Activated naive CD8-positive, alpha-beta T cell treated with anti-CD3 and anti-CD28 coated beads, Interleukin-2, amount 50 U/mL, for 24 hours (primary cell): ENCODE data around the gene CFAP100.

Source experiments
- ATAC-seq: fragments of 150-1000 bp; cut with Tn5 transposase; one replicate; pipeline ENCODE4 v1.10.0; 2021
- DNase-seq: peaks from one replicate; pipeline ENCODE4 v3.0.0; 2021
- H3K27ac Mint-ChIP-seq: one replicate; pipeline ENCODE4 v1.8.0; 2021; ENCODE audit warnings: mild to moderate bottlenecking, mixed read lengths
- H3K27me3 Mint-ChIP-seq: one replicate; pipeline ENCODE4 v1.8.0; 2021; ENCODE audit warnings: mixed read lengths
- H3K36me3 Mint-ChIP-seq: one replicate; pipeline ENCODE4 v1.8.0; 2021; ENCODE audit warnings: low read depth, mixed read lengths
- H3K4me1 Mint-ChIP-seq: one replicate; pipeline ENCODE4 v1.8.0; 2021; ENCODE audit warnings: mixed read lengths
- H3K4me3 Mint-ChIP-seq: one replicate; pipeline ENCODE4 v1.8.0; 2021; ENCODE audit warnings: mild to moderate bottlenecking, moderate library complexity, mixed read lengths
- H3K9me3 Mint-ChIP-seq: one replicate; pipeline ENCODE4 v1.8.0; 2021; ENCODE audit warnings: mixed read lengths

Gene CFAP100

DNA sequence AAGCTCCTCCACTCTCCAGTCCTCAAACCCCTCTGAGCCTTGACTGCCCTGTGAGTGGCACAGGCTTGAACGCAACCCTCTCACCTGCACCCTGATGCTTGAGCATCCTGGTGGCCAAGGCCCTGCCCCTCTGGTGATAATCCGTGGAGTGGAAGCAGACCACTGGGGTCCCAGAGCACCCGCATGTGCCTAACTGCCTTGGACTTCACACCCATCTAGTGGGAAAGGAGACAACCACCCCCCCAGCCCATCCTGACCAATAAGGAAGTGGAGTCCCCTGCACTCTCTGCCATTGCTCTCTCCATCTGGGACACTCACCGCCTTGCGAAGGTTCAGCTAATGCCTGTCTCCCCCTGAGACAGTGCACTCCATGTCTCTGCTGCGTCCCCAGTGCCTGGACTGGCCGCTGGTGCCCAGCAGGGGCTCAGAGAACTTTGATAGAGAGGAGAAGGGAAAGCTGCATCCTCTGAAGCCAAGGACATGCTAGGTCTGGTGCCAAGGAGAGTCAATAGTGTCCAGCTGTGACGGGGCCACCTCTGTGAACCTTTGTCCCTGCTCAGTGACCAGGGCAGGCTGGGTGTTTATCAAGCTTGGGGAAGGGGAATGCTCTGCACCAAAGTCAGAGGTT is 40.9 kb upstream of the CFAP100 start:
- Mint-ChIP-seq H3K27me3 (peaks cover 25% of the 10 kb centered on the region), H3K27ac (no peak overlapping the region), H3K4me3 (no peak overlapping the region), H3K9me3 (no peaks in the 10 kb centered on the region), H3K36me3 (no peaks in the 10 kb centered on the region), H3K4me1 (peaks cover 11% of the 10 kb centered on the region)
- DNase-seq (no peak), ATAC-seq (no peak)

DNA sequence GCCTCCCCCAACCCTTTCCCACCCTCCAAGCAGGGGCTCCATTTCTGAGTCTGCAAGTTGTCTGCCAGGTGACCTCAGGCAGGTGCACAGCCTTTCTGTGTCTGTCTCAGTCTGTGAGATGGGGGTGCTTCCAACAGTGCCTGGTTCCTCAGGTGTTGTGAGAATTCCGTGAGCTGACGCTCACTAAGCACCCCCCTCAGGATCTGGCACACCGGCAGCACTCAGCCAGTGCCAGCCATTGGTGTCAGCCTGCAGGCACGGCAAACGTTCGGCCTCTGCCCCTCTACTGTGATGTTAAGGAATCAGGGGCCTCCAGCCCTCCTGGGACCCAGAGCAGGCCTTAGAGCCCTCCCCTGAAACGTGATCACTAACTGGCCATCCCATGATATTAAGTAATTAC is 39.9 kb upstream of the CFAP100 start:
- Mint-ChIP-seq H3K36me3 (no peaks in the 10 kb centered on the region), H3K27me3 (peaks cover 33% of the 10 kb centered on the region), H3K9me3 (no peaks in the 10 kb centered on the region), H3K4me3 (no peak overlapping the region), H3K4me1 (peaks cover 11% of the 10 kb centered on the region), H3K27ac (no peak overlapping the region)
- ATAC-seq: no peak
- no peak for DNase-seq

DNA sequence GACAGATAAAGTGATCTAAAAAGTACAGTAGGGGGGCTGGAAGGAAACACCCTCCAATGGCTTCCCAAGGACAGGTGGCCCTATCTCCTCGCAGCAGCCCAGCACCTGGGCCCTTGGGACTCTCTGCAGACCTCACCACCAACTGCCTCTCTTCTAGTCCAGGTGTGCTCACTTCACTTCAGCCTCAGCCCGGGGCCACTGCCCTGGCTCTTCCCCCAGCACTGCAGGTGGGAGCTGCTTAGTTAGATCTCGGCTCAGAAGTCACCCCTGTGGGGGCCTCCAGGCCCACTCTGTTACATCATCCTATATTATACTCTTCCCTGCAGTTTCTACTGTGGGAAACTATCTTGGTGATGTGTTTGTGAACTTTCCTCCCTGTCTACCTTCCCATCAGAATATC is 39.5 kb upstream of the CFAP100 start:
- Mint-ChIP-seq H3K27me3 (peaks cover 38% of the 10 kb centered on the region), H3K4me1 (peaks cover 11% of the 10 kb centered on the region), H3K27ac (no peak overlapping the region), H3K9me3 (no peaks in the 10 kb centered on the region), H3K36me3 (no peaks in the 10 kb centered on the region), H3K4me3 (peak overlapping the region; percentile 36)
- ATAC-seq: no peak
- no peak for DNase-seq

GRCh38 chr3:126355777-126356372 is 38.8 kb upstream of the CFAP100 start:
- Mint-ChIP-seq H3K27me3 (peaks cover 39% of the 10 kb centered on the region), H3K9me3 (no peaks in the 10 kb centered on the region), H3K36me3 (no peaks in the 10 kb centered on the region), H3K27ac (no peak overlapping the region), H3K4me3 (peak overlapping the region; percentile 75), H3K4me1 (peaks cover 11% of the 10 kb centered on the region)
- ATAC-seq: no peak
- no peak for DNase-seq

DNA sequence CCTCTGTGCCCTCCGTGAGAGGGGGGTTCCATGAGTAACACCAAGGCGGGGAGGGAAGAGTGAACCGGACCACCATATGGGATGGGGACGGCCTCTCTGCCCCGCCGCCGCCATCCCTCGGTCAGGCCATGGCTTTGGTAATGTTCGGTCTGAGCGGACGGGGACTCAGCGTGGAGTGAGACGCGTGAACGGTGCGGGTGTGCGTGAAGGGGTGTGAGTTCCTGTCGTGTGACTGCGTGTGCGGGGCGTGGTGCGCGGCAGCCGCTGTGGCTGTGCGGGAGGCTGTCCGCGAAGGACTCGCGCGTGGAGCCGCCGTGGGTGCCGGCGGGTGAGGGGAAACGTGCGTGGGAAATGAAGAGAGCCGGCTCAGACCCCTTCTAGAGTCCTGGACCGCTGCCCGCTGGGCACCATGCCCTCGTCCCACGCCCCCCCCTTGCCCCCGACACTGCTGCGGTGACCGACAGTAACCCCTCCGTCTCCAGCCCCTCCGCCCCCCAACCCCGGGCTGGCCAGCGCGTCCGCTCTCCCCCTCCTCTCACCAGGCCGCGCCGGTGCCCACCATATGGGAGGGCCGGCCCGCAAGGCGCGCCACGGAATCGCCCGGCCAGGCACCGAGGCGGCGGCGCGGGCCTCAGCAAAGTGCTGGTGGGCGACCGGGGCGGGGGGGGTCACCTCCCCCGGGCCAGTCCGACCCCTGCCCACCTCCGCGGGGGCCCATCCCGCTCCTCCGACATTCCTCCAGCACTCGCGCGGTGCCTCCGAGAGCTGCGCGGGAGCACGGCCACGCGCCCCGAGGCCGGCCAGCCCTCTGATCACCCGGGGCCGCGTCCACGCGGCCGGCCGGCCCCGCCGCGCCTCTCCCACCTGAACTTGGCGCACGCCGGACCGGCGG is 38.1 kb upstream of the CFAP100 start:
- Mint-ChIP-seq H3K27me3 (peaks cover 43% of the 10 kb centered on the region), H3K36me3 (no peaks in the 10 kb centered on the region), H3K9me3 (no peaks in the 10 kb centered on the region), H3K4me1 (peaks cover 11% of the 10 kb centered on the region), H3K27ac (no peak overlapping the region), H3K4me3 (peak overlapping the region; percentile 75)
- peak; percentile 7 for DNase-seq
- no peak for ATAC-seq

DNA sequence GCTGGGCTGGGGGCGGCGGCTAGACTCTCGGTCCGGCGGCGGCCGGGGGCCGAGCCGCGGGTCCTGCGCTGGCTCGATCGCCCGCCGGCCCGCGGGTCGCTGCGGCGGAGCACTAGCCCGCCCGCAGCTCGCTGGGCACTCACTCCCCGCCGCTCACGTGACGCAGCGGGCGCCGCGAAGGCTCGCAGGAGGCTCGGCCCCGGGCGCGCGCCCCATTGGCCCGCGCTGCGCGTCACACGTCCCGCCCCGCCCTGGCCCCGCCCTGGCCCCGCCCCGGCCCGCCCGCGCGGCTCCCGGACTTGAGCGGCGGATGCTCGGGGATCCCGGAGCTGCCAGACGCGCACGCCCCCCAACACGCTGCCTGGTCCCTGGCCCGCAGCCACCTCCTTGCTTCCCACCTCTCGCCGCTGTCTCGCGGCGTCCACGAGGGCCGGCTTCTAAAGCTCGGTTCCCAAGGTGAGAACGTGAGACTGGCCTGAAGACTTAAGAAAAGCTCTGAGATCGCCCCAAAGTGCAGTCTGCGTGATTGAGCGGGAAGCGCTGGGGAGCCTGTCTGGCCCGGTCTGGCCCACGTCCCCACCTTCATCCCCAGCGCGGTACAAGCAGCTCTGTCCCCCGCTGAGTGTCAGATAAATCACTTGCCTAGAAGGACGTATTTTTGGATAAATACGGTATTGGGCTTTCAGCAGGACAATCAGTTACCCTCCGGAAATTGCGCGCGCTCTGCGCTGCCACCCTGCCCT is 37.2 kb upstream of the CFAP100 start, which contains the start of gene KLF15:
Gene KLF15 (minus strand): TSS at position 114 of the 743 bp plus-strand sequence. CDS start 4,486 bp downstream, outside the sequence.
- peak; percentile 80 for DNase-seq
- no peak within 1 kb of the TSS for H3K27ac Mint-ChIP-seq

DNA sequence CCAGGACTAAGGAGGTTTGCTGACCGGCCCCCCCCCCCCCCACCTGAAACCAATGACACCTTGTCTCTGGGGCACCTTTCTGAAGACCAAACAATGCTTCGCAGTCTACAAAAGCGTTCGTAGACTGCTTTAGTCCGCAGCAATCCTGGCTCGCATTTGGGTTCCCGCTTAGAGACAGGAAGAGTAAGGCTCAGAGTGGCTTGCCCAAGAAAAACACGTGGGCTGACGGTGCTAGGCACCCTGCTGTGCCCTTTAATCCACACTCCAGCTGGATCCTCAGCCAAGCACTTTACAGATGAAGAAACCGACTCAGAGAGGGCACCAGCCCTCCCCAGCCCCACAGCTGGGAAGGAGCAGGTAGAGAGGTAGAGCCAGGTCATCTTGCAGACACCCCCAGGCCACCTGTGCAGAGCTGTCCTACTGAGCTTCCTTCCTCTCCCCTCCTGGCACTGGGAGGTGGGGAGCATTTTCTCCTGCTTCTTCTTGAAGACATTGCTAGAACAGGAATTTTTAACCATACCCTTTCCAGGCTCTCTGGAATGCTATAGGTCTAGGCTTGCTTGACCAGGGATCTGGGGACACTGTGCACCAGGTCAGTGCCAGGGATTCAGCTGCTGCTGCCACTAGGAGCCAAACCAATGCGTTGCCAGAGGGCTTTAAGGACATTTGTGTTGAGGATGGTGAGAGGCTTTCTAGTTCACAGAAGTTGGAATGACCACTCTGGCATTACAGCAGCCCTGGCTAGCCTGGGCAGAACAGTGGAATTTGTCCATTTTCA is 36.5 kb upstream of the CFAP100 start:
- Mint-ChIP-seq H3K36me3 (no peaks in the 10 kb centered on the region), H3K4me1 (peaks cover 11% of the 10 kb centered on the region), H3K9me3 (no peaks in the 10 kb centered on the region), H3K4me3 (peak overlapping the region; percentile 74), H3K27ac (no peak overlapping the region), H3K27me3 (peaks cover 51% of the 10 kb centered on the region)
- no peak for DNase-seq
- no peak for ATAC-seq

More for the DNA sequence above, 37.2 kb upstream of the CFAP100 start, which contains the start of gene KLF15:
- Mint-ChIP-seq H3K36me3 (no peaks in the 10 kb centered on the region), H3K4me1 (peaks cover 11% of the 10 kb centered on the region), H3K4me3 (peak within 1 kb of the TSS; percentile 75), H3K9me3 (no peaks in the 10 kb centered on the region), H3K27me3 (peaks cover 48% of the 10 kb centered on the region)
- ATAC-seq: peak; percentile 85

GRCh38 chr3:126358816-126359181 is 35.9 kb upstream of the CFAP100 start:
- Mint-ChIP-seq H3K27ac (no peak overlapping the region), H3K27me3 (peaks cover 51% of the 10 kb centered on the region), H3K36me3 (no peaks in the 10 kb centered on the region)

DNA sequence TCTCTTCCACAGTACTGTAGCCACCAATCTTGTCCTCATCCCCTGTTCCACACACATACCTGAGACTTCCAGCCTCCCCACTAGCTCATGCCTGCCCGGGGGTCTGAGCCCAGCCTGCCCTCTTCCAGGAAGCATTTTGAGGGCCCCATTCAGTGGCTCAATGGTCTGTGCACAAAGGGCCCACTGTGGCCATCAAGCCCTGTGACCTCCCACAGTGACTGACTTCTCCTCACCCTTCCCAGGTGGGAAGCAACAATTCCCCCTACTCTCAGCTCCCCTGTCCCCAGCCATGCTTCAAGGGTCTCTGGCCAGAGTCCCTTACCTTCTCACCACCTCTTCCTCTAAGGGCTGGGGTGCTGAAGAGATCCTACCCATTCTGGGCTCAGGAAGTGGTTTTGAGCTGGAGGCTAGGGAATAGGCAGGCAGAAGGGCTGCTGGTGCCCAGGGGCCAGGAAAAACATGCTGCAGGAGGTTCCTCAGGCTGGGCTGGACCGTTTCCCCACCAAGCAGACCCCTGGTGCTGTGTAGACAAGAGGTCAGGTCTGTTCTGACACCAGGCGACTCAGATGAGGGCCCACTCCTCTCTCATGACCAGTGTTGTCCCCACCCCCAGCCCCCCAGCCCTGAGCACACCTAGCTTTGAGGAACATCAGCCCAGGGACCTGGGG is 34.5 kb upstream of the CFAP100 start:
- Mint-ChIP-seq H3K9me3 (no peaks in the 10 kb centered on the region), H3K27ac (no peak overlapping the region), H3K27me3 (peaks cover 50% of the 10 kb centered on the region), H3K4me3 (no peak overlapping the region), H3K4me1 (peaks cover 11% of the 10 kb centered on the region), H3K36me3 (no peaks in the 10 kb centered on the region)
- no peak for DNase-seq
- no peak for ATAC-seq

More at GRCh38 chr3:126358816-126359181, 35.9 kb upstream of the CFAP100 start:
- peaks cover 11% of the 10 kb centered on the region for H3K4me1 Mint-ChIP-seq
- ATAC-seq (no peak), DNase-seq (no peak)
- no peak overlapping the region for H3K4me3 Mint-ChIP-seq
- H3K9me3 Mint-ChIP-seq: no peaks in the 10 kb centered on the region

DNA sequence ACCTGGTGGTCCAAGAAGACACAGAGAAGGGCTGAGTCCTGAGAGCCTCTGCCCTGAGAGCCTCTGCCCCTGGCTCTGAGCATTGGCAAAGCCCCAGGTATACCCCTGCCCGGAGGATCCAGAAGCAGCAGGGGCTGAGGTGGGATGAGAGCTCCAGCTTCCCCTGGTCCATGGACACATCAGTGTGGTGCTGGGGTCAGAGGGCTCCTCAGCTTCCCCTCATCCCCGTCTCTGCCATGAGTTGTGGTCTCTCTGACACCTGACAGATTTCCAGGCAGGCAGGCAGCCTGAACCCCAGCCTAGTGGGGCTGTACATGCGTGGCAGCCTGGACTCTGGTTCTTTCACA is 34.0 kb upstream of the CFAP100 start:
- ATAC-seq (no peak), DNase-seq (no peak)
- no peaks in the 10 kb centered on the region for H3K36me3 Mint-ChIP-seq
- H3K27me3 Mint-ChIP-seq: peaks cover 44% of the 10 kb centered on the region
- H3K9me3 Mint-ChIP-seq: no peaks in the 10 kb centered on the region
- no peak overlapping the region for H3K27ac Mint-ChIP-seq
- H3K4me3 Mint-ChIP-seq: no peak overlapping the region
- peaks cover 9% of the 10 kb centered on the region for H3K4me1 Mint-ChIP-seq

DNA sequence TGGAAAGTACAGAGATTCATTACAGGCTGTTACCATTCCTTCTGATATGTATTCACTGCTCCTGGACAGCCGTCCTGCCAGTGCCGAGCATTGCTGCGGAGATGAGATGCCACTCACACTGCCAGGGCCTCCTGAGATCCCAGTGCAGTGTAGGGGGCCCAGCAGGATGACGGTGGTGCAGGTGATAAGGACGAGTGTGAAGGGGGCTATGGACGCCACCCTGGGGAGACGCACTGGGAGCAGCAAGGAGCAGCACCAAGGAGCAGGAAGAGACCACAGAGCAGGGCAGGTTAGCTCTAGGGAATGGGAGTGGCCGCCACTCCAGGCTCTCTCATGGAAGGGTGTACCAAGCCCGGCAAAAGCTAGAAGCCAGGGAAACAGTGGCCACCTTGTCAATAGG is 33.5 kb upstream of the CFAP100 start:
- peaks cover 42% of the 10 kb centered on the region for H3K27me3 Mint-ChIP-seq
- H3K4me3 Mint-ChIP-seq: no peak overlapping the region
- no peak overlapping the region for H3K27ac Mint-ChIP-seq
- H3K36me3 Mint-ChIP-seq: no peaks in the 10 kb centered on the region
- peaks cover 8% of the 10 kb centered on the region for H3K4me1 Mint-ChIP-seq
- ATAC-seq: no peak
- no peak for DNase-seq
- no peaks in the 10 kb centered on the region for H3K9me3 Mint-ChIP-seq

GRCh38 chr3:126364130-126364695 is 30.5 kb upstream of the CFAP100 start:
- no peaks in the 10 kb centered on the region for H3K9me3 Mint-ChIP-seq
- H3K36me3 Mint-ChIP-seq: no peaks in the 10 kb centered on the region
- H3K27me3 Mint-ChIP-seq: peaks cover 23% of the 10 kb centered on the region
- DNase-seq (no peak), ATAC-seq (no peak)
- no peaks in the 10 kb centered on the region for H3K4me1 Mint-ChIP-seq
- H3K27ac Mint-ChIP-seq: no peak overlapping the region
- H3K4me3 Mint-ChIP-seq: no peak overlapping the region

DNA sequence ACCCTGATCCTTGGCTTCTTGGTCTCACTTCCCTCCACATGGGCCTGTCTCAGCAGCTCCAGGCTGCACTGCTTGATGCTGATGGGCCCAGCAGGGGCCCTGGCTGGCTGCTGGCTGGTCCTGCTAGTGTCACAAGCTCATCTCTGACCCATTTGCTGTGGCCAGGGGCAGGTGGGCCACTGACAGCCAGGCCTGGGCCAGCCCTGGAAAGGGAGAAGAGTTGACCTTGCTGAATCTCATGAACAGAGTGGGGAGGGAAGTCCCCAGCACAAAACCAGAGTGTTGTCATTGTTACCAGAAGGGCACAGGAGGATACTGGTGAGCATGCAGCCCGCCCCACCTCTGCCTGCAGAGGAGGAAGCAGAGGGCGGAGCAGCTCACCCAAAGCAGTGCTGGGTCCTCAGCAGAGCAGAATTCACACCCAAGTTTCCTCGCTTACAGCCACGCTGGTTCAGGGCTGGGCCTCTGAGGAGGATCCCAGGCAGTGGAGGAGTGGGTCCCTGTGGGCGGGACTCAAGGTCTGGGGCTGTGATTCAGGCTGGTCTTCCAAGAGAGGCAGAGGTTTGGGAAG is 29.9 kb upstream of the CFAP100 start:
- H3K27me3 Mint-ChIP-seq: peaks cover 17% of the 10 kb centered on the region
- H3K27ac Mint-ChIP-seq: no peak overlapping the region
- no peaks in the 10 kb centered on the region for H3K4me1 Mint-ChIP-seq
- H3K4me3 Mint-ChIP-seq: no peak overlapping the region
- H3K9me3 Mint-ChIP-seq: no peaks in the 10 kb centered on the region
- ATAC-seq (no peak), DNase-seq (no peak)
- no peaks in the 10 kb centered on the region for H3K36me3 Mint-ChIP-seq
